ENCODE results near the gene PPP1R26. TPM values are rescaled to one million over a fixed set of nuclear protein-coding genes. Genes with fewer than 3 reads are reported as not detected.

The PPP1R26 gene
- total and polyA plus RNA-seq, 7 donors: 2.0 to 9.5 (median 3.8) TPM

GRCh38 chr9:135478829-135479468 lies 633 bp upstream of the PPP1R26 start:
- Histone ChIP-seq H3K4me1 (peaks cover 6% of the 10 kb centered on the region), H3K36me3 (ENCODE audit: insufficient read depth in 1 of 2, low read depth in 1 of 2) (peaks cover 0 to 2% of the 10 kb centered on the region in 2 donors), H3K27ac (no peak overlapping the region), H3K9me3 (no peaks in the 10 kb centered on the region), H3K27me3 (ENCODE audit: insufficient read depth in 3 of 3, low read length in 2 of 3) (peaks cover 0 to 53% (median 0%) of the 10 kb centered on the region in 3 donors), H3K4me3 (peak overlapping the region; percentile 71)
- 2 to 3% (median 2%) methylated on average over 26 to 63 of the region's 64 CpGs for WGBS, 3 donors
- intact Hi-C loops (cut with DNase I): no loop called here
- ATAC-seq (peak in 3 of 4 donors; percentile 32 to 73 (median 59)), DNase-seq (no peak)
- TF ChIP-seq CTCF (IDR thresholded peaks at IDR 0.05): no peak

GRCh38 chr9:135480071-135480939 lies 723 bp downstream of the PPP1R26 start:
- peak; percentile 40 to 60 (median 54) for ATAC-seq
- Histone ChIP-seq H3K27me3 (ENCODE audit: insufficient read depth in 3 of 3, low read length in 2 of 3) (peaks cover 0 to 47% (median 0%) of the 10 kb centered on the region in 3 donors), H3K4me1 (peaks cover 6% of the 10 kb centered on the region), H3K9me3 (no peaks in the 10 kb centered on the region), H3K4me3 (peak overlapping the region; percentile 76), H3K27ac (no peak overlapping the region), H3K36me3 (ENCODE audit: insufficient read depth in 1 of 2, low read depth in 1 of 2) (peaks cover 0 to 13% of the 10 kb centered on the region in 2 donors)
- intact Hi-C loops (cut with DNase I): no loop called here
- peak in 1 of 2 donors; percentile 33 for DNase-seq
- WGBS, 3 donors: 2 to 4% (median 4%) methylated on average over 53 to 76 of the region's 76 CpGs
- TF ChIP-seq CTCF (IDR thresholded peaks at IDR 0.05): no peak

- no peak overlapping the region for H3K27ac ChIP-seq
- ATAC-seq: no peak
Observed at GRCh38 chr9:135480940-135481310, 1.3 kb downstream of the PPP1R26 start.

DNA sequence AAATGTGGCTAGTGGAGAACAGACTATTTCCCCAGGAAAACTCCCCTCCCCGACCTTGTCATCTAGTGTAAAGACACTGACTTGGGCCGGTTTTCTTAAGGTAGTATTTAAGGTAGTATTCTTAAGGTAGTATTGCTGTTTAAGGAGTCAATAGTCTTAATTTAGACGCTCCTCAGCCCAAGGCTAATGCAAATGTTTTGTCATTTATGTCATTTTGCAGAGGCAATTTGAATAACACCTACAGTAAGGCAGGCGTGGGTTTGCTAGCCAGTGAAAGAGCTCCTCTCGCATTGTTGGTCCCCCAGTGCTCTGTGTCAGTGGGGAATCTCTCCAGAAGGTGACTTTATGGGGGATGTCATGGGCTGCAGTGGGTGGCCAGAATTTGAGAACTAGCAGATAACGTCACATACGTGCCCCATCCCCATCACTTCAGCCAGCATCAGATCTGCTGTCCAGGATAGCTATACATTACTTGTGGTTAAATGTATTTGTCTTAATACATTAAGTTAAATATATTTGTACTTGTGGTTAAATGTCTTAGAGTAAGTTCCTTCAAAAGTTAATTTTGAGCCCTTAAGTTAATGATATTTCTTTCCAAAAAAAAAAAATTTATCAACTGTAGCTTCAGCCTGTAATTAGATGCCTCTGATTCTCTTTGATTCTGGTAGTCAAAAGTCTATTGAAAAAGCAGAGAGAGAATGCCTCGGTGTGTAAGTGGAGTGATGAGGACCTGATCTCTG lies 2.6 kb downstream of the PPP1R26 start:
- Histone ChIP-seq H3K9me3 (no peaks in the 10 kb centered on the region), H3K36me3 (ENCODE audit: insufficient read depth in 1 of 2, low read depth in 1 of 2) (peaks cover 0 to 13% of the 10 kb centered on the region in 2 donors), H3K4me3 (no peak overlapping the region), H3K4me1 (peaks cover 6% of the 10 kb centered on the region), H3K27me3 (ENCODE audit: insufficient read depth in 3 of 3, low read length in 2 of 3) (peaks cover 0 to 43% (median 0%) of the 10 kb centered on the region in 3 donors), H3K27ac (no peak overlapping the region)
- intact Hi-C loops (cut with DNase I): no loop called here
- no peak for DNase-seq
- no peak for ATAC-seq
- no peak for TF ChIP-seq CTCF (IDR thresholded peaks at IDR 0.05)
- 78 to 82% (median 79%) methylated on average over 8 of the region's 8 CpGs for WGBS, 3 donors

More at GRCh38 chr9:135480940-135481310, 1.3 kb downstream of the PPP1R26 start:
- DNase-seq: no peak
- Histone ChIP-seq H3K4me1 (peaks cover 6% of the 10 kb centered on the region), H3K9me3 (no peaks in the 10 kb centered on the region), H3K4me3 (peak overlapping the region; percentile 76), H3K27me3 (ENCODE audit: insufficient read depth in 3 of 3, low read length in 2 of 3) (peaks cover 0 to 43% (median 0%) of the 10 kb centered on the region in 3 donors), H3K36me3 (ENCODE audit: insufficient read depth in 1 of 2, low read depth in 1 of 2) (peaks cover 0 to 13% of the 10 kb centered on the region in 2 donors)
- intact Hi-C loops (cut with DNase I): no loop called here
- WGBS, 3 donors: 53 to 64% (median 57%) methylated on average over 11 of the region's 11 CpGs
- TF ChIP-seq CTCF (IDR thresholded peaks at IDR 0.05): no peak
